ENCODE data around the gene DUSP16.
"Not testable (repeated sequence)": the region's sequence is repeated elsewhere in the genome, so short reads cannot be mapped to it uniquely, and the experiment has no call there.

DUSP16 gene

GRCh38 chr12:12503384-12504078 is 59.1 kb downstream of the DUSP16 start:
- H3K27ac ChIP-seq (replicated peaks) = no peak overlapping the region
- DNase-seq (ENCODE audit: low read depth in 1 of 2, low spot score in 1 of 2) = no peak
- no peaks in the 10 kb centered on the region for H3K27me3 ChIP-seq (ENCODE audit: insufficient read depth, poor library complexity, severe bottlenecking)
- no peak overlapping the region for H3K4me3 ChIP-seq (replicated peaks; ENCODE audit: insufficient read depth, low read length)
- TF ChIP-seq GABPA (IDR thresholded peaks at IDR 0.05; ENCODE audit: low read depth) = no peak
- no peak for TF ChIP-seq POLR2AphosphoS5 (IDR thresholded peaks at IDR 0.05; ENCODE audit: low read depth)
- TF ChIP-seq SPI1 (IDR thresholded peaks at IDR 0.05; ENCODE audit: borderline replicate concordance, low read depth) = no peak
- no peak for TF ChIP-seq CTCF (IDR thresholded peaks at IDR 0.05; ENCODE audit: insufficient read depth, low read length)
- no peak for TF ChIP-seq REST (IDR thresholded peaks at IDR 0.05; ENCODE audit: insufficient replicate concordance, low read depth)

- no peak for DNase-seq (ENCODE audit: low read depth in 1 of 2, low spot score in 1 of 2)
- no peak overlapping the region for H3K4me3 ChIP-seq (replicated peaks; ENCODE audit: insufficient read depth, low read length)
- no peaks in the 10 kb centered on the region for H3K27me3 ChIP-seq (ENCODE audit: insufficient read depth, poor library complexity, severe bottlenecking)
- H3K27ac ChIP-seq (replicated peaks) = no peak overlapping the region
- TF ChIP-seq POLR2AphosphoS5 (IDR thresholded peaks at IDR 0.05; ENCODE audit: low read depth) = no peak
- no peak for TF ChIP-seq CTCF (IDR thresholded peaks at IDR 0.05; ENCODE audit: insufficient read depth, low read length)
- no peak for TF ChIP-seq SPI1 (IDR thresholded peaks at IDR 0.05; ENCODE audit: borderline replicate concordance, low read depth)
- TF ChIP-seq GABPA (IDR thresholded peaks at IDR 0.05; ENCODE audit: low read depth) = no peak
- TF ChIP-seq REST (IDR thresholded peaks at IDR 0.05; ENCODE audit: insufficient replicate concordance, low read depth) = no peak
These were observed 59.9 kb downstream of the DUSP16 start for GRCh38 chr12:12502815-12503151.

- DNase-seq (ENCODE audit: low read depth in 1 of 2, low spot score in 1 of 2); H3K27me3 ChIP-seq (ENCODE audit: insufficient read depth, poor library complexity, severe bottlenecking); H3K27ac ChIP-seq (replicated peaks); H3K4me3 ChIP-seq (replicated peaks; ENCODE audit: insufficient read depth, low read length): not testable (repeated sequence)
These were observed 60.4 kb downstream of the DUSP16 start for GRCh38 chr12:12502130-12502814.

- H3K27me3 ChIP-seq (ENCODE audit: insufficient read depth, poor library complexity, severe bottlenecking) = no peaks in the 10 kb centered on the region
- no peak overlapping the region for H3K27ac ChIP-seq (replicated peaks)
- no peak for DNase-seq (ENCODE audit: low read depth in 1 of 2, low spot score in 1 of 2)
- no peak overlapping the region for H3K4me3 ChIP-seq (replicated peaks; ENCODE audit: insufficient read depth, low read length)
- no peak for TF ChIP-seq SPI1 (IDR thresholded peaks at IDR 0.05; ENCODE audit: borderline replicate concordance, low read depth)
- no peak for TF ChIP-seq CTCF (IDR thresholded peaks at IDR 0.05; ENCODE audit: insufficient read depth, low read length)
- no peak for TF ChIP-seq POLR2AphosphoS5 (IDR thresholded peaks at IDR 0.05; ENCODE audit: low read depth)
These were observed 61.5 kb downstream of the DUSP16 start for GRCh38 chr12:12501121-12501520.
